HG03060 (cell line): ENCODE results near the gene OR7A10.

Experiments
- ATAC-seq: cut with Tn5 transposase; IDR thresholded peaks from one replicate; pipeline ENCODE4 v1.9.1; 2021; ENCODE audit warnings: low read depth, moderate number of reproducible peaks; ENCODE audit not compliant: unreplicated experiment

The OR7A10 gene

GRCh38 chr19:14848822-14849221, at the start of gene OR7A10:
TSS of gene OR7A10 (minus strand) at chr19:14848922. CDS start at chr19:14841877, 7,045 bp downstream.
- ATAC-seq, result no peak

GRCh38 chr19:14890643-14891379, 42.1 kb upstream of the OR7A10 start:
- ATAC-seq, result no peak

GRCh38 chr19:14889994-14890642, 41.4 kb upstream of the OR7A10 start:
- no peak for ATAC-seq

- no peak for ATAC-seq
Measured at GRCh38 chr19:14886032-14886431, 37.3 kb upstream of the OR7A10 start, which contains the start of gene OR7A17. TSS of gene OR7A17 (minus strand) at chr19:14886132. CDS start at chr19:14881355, 4,777 bp downstream.

DNA sequence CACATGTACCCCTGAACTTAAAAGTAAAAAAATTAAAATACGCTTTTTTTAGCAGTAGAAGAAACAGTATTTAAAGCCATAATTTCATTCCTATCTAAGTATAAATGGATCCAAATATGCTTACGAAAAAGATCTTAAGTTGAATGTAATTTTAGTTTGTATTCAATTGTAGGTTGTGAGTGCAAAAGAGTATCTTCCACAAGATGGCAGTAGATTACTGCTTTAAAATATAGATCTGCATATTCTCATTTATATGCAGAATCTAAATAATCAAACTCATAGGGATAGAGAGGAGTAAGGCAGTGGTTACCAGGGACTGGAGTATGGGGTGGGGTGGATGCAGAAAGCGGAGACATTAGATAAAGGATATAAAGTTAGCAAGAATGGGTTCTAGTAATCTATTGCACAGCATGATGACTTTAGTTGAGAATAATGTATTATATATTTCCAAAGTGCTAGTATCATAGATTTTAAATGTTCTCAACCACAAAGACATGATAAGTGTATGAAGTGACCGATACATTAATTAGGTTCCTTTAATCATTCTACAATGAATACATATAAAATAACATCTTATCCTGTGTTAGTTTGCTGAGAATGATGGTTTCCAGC, 23.0 kb upstream of the OR7A10 start:
- no peak for ATAC-seq

DNA sequence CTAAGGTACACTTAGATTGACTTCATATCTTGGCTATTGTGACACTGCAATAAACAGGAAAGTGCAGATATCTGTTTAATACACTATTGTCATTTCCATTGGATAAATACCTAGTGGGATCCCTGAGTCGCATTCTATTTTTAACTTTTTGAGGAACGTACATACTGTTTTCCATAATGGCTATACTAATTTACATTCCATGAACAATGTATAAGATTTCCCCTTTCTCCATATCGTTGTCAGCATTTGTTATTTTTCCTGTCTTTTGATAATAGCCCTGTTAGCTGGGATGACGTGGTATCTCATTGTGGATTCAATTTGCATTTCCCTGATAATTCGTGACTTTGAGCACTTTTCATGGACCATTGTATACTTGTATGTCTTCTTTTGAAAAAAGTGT, 19.8 kb upstream of the OR7A10 start:
- no peak for ATAC-seq

- no peak for ATAC-seq
Measured at GRCh38 chr19:14843578-14843977, 5.1 kb downstream of the OR7A10 start.

DNA sequence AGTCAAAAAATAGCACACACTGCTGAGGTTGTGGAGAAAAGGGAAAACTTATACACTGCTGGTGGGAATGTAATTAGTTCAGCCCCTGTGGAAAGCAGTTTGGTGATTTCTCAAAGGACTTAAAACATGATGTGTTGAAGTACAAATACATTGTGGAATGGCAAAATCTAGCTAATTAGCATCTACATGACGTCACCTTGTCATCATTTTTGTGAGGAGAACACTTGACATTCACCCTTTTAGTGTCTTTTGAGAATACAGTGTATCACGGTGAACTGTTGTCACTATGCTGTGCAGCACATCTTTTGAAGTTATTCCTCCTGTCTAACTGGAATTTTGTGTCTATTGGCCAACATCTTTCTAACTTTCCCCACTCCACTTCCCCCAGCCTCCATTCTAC, 5.6 kb downstream of the OR7A10 start:
- ATAC-seq, result no peak

GRCh38 chr19:14840206-14840605, 8.5 kb downstream of the OR7A10 start:
- no peak for ATAC-seq

- ATAC-seq, result no peak
Measured at GRCh38 chr19:14837391-14837790, 11.3 kb downstream of the OR7A10 start.

DNA sequence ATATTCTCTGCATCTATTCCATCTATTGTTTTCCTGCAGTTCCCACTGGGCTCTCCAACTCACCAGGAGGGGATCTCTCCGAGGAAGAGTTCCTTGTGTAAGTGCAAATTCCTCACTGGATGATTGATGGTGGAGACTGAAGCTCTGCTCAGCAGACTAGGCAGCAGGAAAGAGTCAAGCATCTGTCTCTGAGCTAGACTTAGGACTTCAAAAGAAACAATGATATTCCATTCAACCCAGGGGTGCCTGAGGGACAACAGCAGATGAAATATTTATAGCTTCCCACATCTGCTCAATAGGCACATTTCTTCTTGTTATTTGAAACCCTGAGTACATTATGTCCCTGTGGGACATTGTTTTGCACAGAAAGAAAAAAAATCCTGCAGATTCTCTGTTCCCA, 13.7 kb downstream of the OR7A10 start, which contains the start of the genes OR7A5 and OR7C1:
TSS of gene OR7A5 (minus strand) at position 175 of the 400 bp plus-strand sequence. CDS start 6,944 bp downstream, outside the sequence.
TSS of gene OR7C1 (minus strand) at position 175 of the 400 bp plus-strand sequence. CDS start 35,049 bp downstream, outside the sequence.
- ATAC-seq, result no peak

DNA sequence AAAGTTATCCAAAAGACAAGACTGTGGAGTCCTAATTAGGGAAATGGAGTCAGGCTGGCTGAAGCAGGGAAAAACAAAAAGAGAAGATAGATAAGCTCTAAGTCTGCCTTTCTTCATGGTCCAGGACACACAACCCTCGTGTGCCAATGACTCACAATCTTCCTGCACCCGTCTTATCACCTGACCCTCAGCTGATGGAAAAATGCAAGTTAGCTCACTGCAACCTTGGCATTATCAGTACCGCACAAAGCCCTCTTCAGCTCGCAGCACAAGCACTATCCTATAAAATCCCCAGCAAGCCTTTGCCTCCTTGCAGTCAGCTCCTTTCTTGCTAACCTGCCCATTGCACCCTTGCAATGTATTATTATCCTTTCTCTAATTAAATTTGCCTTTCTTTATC, 18.0 kb downstream of the OR7A10 start:
- ATAC-seq, result no peak

GRCh38 chr19:14826006-14826405, 22.7 kb downstream of the OR7A10 start:
- no peak for ATAC-seq

DNA sequence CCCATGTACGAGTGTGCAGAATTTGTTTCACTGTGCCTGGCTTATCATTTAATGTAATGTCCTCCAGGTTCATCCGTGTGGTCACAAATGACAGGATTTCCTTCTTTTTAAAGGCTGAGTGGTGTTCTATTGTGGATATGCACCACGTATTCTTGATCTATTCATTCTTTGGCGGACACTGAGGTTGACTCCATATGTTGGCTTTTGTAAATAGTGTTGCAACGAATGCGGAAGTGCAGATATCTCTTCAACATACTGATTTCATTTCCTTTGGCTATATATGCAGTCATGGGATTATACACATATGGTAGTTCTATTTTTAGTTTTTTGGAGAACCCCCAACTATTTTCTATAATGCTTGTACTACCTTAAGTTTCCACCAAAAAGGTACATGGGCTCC, 26.8 kb downstream of the OR7A10 start:
- ATAC-seq, result no peak

DNA sequence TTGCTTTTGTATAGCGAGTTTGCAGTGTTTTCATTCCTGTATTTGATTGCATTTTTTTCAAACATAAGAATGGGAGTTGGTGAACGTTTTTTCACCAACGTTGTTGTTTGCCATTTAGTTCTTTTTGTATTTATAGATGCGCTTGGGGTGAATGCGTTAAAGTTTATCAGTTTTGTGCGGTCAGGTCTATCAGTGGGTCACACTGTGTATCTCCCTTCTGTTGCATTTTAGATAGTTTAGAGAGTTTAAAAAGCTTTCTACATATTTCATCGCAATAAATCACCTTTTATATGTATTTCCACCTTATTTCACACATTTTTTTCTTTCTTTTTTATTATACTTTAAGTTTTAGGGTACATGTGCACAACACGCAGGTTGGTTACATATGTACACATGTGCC, 30.1 kb downstream of the OR7A10 start:
- no peak for ATAC-seq

- no peak for ATAC-seq
Measured at GRCh38 chr19:14817052-14817451, 31.7 kb downstream of the OR7A10 start.

DNA sequence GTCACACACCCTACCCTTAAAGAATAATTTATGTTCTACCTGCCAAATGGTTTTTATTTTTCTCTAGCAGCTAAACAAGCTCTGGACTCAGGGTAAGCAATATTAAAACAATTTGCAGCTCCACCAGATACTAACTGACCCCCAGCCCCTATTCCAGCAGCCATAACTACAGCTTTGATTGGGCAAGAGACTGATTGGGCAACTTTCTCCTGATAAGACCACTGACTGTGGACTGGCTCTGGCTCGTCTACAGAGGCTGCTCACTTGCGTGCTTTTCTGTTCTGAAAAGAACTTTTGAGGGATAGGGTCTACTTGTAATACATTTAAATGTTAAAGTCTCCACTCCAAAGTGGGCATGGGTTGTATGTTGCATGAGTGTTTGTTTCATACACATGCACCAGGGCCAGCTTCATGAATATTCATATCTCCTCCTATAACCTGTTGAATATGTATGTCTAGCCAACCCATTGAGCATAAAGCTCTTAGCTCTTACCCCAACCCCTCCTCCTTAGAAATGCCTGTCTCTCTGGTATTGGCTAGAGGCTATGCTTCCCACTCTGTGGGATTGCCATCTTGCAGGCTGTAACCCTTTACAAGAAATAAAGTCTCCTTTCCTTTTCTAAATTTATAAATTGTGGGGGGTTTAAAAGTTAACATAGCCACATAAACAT, 33.6 kb downstream of the OR7A10 start:
- no peak for ATAC-seq

DNA sequence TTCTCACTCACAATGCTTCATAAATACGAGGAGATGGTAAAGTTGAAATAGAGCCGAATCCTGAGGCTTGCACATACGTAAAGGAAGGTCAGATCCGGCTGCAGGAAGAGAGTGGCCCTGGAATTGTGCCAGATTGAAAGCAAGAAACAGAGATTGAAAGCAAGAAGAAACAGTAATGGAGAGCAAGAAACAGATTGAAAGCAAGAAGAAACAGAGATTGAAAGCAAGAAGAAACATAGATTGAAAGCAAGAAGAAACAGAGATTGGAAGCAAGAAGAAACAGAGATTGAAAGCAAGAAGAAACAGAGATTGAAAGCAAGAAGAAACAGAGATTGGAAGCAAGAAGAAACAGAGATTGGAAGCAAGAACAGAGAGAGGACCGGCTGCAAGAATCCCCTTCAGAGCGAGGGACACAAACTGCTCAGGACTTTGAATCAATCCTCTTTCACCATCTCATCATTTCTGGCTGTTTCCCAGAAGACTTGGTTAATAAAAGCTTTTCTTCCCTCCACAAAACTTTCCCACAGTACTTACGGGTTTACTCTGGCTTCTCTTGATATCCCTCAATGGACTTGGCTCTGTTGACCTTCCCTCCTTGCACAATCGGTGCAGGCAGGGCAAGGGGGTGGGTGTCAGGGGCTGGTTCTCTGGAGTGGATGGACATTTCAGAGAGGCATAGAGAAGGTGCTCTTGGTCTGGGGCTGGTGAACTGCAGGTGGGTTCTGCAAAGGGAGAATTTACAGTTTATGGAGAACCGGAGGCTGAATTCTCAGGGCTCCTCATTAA, 39.3 kb downstream of the OR7A10 start:
- ATAC-seq, result no peak

- no peak for ATAC-seq
Measured at GRCh38 chr19:14804765-14805164, 44.0 kb downstream of the OR7A10 start.

- ATAC-seq, result no peak
Measured at GRCh38 chr19:14798760-14799159, 50.0 kb downstream of the OR7A10 start.
